ENCODE results near the gene PARD3B. TPM values are rescaled to one million over a fixed set of nuclear protein-coding genes. Genes with fewer than 3 reads are reported as not detected.

PARD3B gene
- total and polyA plus RNA-seq, 2 of the 4 experiments (the other 2 are of a cell fraction): 3.3 to 15.6 TPM

DNA sequence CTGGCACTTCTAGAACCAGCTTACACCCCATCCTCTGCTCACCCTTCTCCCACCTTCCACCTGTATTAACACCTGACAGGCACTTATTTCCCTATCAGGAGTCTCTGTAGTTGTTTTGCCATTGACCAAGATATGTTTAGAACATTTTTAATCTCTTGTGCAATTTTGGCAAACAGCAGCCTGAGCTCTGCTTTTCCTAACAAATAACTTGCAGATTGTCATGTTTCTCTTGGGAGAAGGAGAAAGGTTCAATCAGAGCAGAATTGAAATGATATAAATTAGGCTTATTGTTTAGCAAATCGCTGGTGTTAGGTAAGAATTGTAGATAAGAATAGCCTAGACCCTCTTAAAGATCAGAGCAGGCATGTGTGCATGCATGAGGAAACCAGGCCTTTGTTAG lies 225.5 kb downstream of the PARD3B start:
- no peak overlapping the region for H2BK20ac ChIP-seq (ENCODE audit: low read depth, low read length)
- H3K4me1 ChIP-seq (ENCODE audit: control insufficient read depth, insufficient read depth, low read length): no peaks in the 10 kb centered on the region
- WGBS, 2 experiments (ENCODE audit: extremely low coverage in 2 of 2, insufficient read length in 1 of 2): no CpG with 5 or more reads among the region's 1 CpG
- H4K5ac ChIP-seq (ENCODE audit: low read depth, low read length): no peak overlapping the region
- H2AK9ac ChIP-seq (replicated peaks; ENCODE audit: low read depth, low read length, poor library complexity): no peak overlapping the region
- H4K91ac ChIP-seq (ENCODE audit: insufficient read depth, low read depth, low read length): no peak overlapping the region
- ChIA-PET CTCF (no interaction called here), POLR2A (ENCODE audit: unreplicated experiment) (no interaction called here)
- H3K23ac ChIP-seq (ENCODE audit: low read depth, low read length): no peak overlapping the region
- H2BK120ac ChIP-seq (ENCODE audit: low read depth, low read length): no peak overlapping the region
- H3K4me3 ChIP-seq (ENCODE audit: insufficient read depth, low read depth, low read length): no peak overlapping the region
- H2AFZ ChIP-seq (replicated peaks; ENCODE audit: low read length, poor library complexity): no peak overlapping the region
- H3K14ac ChIP-seq (replicated peaks; ENCODE audit: low read depth, low read length): no peak overlapping the region
- H3K4me2 ChIP-seq (ENCODE audit: low read depth, low read length): no peak overlapping the region
- H4K20me1 ChIP-seq (ENCODE audit: insufficient read depth, low read length): 0 out of 2 replicates have a peak, but pooled peaks cover 7% of the 10 kb centered on the region
- no peak overlapping the region for H2BK15ac ChIP-seq (ENCODE audit: low read depth, low read length)
- DNase-seq (no peak), ATAC-seq (ENCODE audit: low read depth) (no peak)
- no peaks in the 10 kb centered on the region for H3K9me1 ChIP-seq (ENCODE audit: insufficient read depth, low read length)
- no TSS peak for BruUV-seq (replicated peaks)
- no peak overlapping the region for H2BK5ac ChIP-seq (ENCODE audit: low read depth, low read length, poor library complexity, severe bottlenecking)
- no peaks in the 10 kb centered on the region for H3K36me3 ChIP-seq (ENCODE audit: control insufficient read depth, insufficient read depth, low read length)
- H4K8ac ChIP-seq (ENCODE audit: low read depth in 2 of 2, low read length in 2 of 2): no peak overlapping the region
- H3K79me1 ChIP-seq (ENCODE audit: low read depth in 1 of 2, low read length in 2 of 2): peaks cover under 1 to 16% of the 10 kb centered on the region in 2 experiments
- in situ Hi-C loops (cut with MboI; ENCODE audit: low sequenced_read_pairs): no loop called here
- no peak overlapping the region for H3K9ac ChIP-seq (ENCODE audit: low read depth, low read length)
- no peaks in the 10 kb centered on the region for H3K27me3 ChIP-seq (ENCODE audit: control insufficient read depth, insufficient read depth, low read length)
- H3K18ac ChIP-seq (ENCODE audit: low read depth, low read length): no peak overlapping the region
- intact Hi-C loops (cut with micrococcal nuclease): no loop called here
- TF ChIP-seq RAD21 (IDR thresholded peaks at IDR 0.05; ENCODE audit: low read length) (no peak), NFE2L2 (IDR thresholded peaks at IDR 0.05; ENCODE audit: low read depth, low read length) (no peak)
- no peak overlapping the region for H3K56ac ChIP-seq (ENCODE audit: extremely low read depth, insufficient read depth, low read length)
- no peak overlapping the region for H3K27ac ChIP-seq (ENCODE audit: insufficient read depth, low read length)
- no peak overlapping the region for H2AK5ac ChIP-seq (ENCODE audit: low read depth, low read length)
- dilution Hi-C loops (cut with HindIII; ENCODE audit: low sequenced_read_pairs, unreplicated experiment): no loop called here
- H3K9me3 ChIP-seq (ENCODE audit: control insufficient read depth, insufficient read depth, low read length): no peaks in the 10 kb centered on the region
- H3K4ac ChIP-seq (ENCODE audit: low read depth, low read length): no peak overlapping the region
